HG03571 (cell line): ENCODE data around the gene EMB.
"Not testable (repeated sequence)": the region's sequence is repeated elsewhere in the genome, so short reads cannot be mapped to it uniquely, and the experiment has no call there.

ENCODE experiments used
- ATAC-seq: cut with Tn5 transposase; IDR thresholded peaks from one replicate; pipeline ENCODE4 v1.9.1; 2021; ENCODE audit not compliant: unreplicated experiment

Gene EMB

GRCh38 chr5:50421184-50421950 lies 19.7 kb downstream of the EMB start:
- not testable (repeated sequence) for ATAC-seq

GRCh38 chr5:50420343-50420935 lies 20.6 kb downstream of the EMB start:
- ATAC-seq, result no peak

GRCh38 chr5:50419656-50420055 lies 21.4 kb downstream of the EMB start:
- ATAC-seq, result not testable (repeated sequence)

GRCh38 chr5:50416637-50417036 lies 24.5 kb downstream of the EMB start:
- ATAC-seq, result not testable (repeated sequence)

- peak; percentile 61 for ATAC-seq
Measured at GRCh38 chr5:50415912-50416311, 25.2 kb downstream of the EMB start.

- not testable (repeated sequence) for ATAC-seq
Measured at GRCh38 chr5:50410932-50411331, 30.2 kb downstream of the EMB start.

GRCh38 chr5:50406877-50407276 lies 34.2 kb downstream of the EMB start:
- ATAC-seq, result no peak

- no peak for ATAC-seq
Measured at GRCh38 chr5:50401336-50401735, 39.8 kb downstream of the EMB start.

GRCh38 chr5:50393925-50394609 lies 47.0 kb downstream of the EMB start:
- ATAC-seq, result not testable (repeated sequence)

- not testable (repeated sequence) for ATAC-seq
Measured at GRCh38 chr5:50392289-50392688, 48.8 kb downstream of the EMB start.

GRCh38 chr5:50384381-50384780 lies 56.7 kb downstream of the EMB start:
- not testable (repeated sequence) for ATAC-seq

- ATAC-seq, result not testable (repeated sequence)
Measured at GRCh38 chr5:50376696-50377095, 64.4 kb downstream of the EMB start.

- not testable (repeated sequence) for ATAC-seq
Measured at GRCh38 chr5:50369287-50370033, 71.6 kb downstream of the EMB start.

GRCh38 chr5:50365426-50366251 lies 75.4 kb downstream of the EMB start:
- no peak for ATAC-seq

- not testable (repeated sequence) for ATAC-seq
Measured at GRCh38 chr5:50364535-50365309, 76.4 kb downstream of the EMB start.

- ATAC-seq, result no peak
Measured at GRCh38 chr5:50359187-50359586, 81.9 kb downstream of the EMB start.

GRCh38 chr5:50352382-50352781 lies 88.7 kb downstream of the EMB start:
- ATAC-seq, result no peak
